HEK293 (cell line): ENCODE data around the gene ACIN1.

ENCODE experiments used
- HIC1 ChIP-seq: fragments of 450-650 bp; formaldehyde crosslinking; IDR thresholded peaks from 2 replicates; pipeline ENCODE4 v1.5.1; 2016; ENCODE audit warnings: missing biosample characterization, missing genetic modification characterization
- HOXA7 ChIP-seq: sonication (generic); formaldehyde crosslinking; IDR thresholded peaks from 2 replicates; pipeline ENCODE4 v1.8.1; 2022; ENCODE audit warnings: missing genetic modification reagents, borderline replicate concordance
- HOXC10 ChIP-seq: sonication (generic); formaldehyde crosslinking; IDR thresholded peaks from 2 replicates; pipeline ENCODE4 v1.8.1; 2023; ENCODE audit warnings: mild to moderate bottlenecking, missing genetic modification reagents
- MYNN ChIP-seq: fragments of 450-650 bp; formaldehyde crosslinking; IDR thresholded peaks from 2 replicates; pipeline ENCODE4 v1.5.1; 2016; ENCODE audit warnings: missing biosample characterization, missing genetic modification characterization, borderline replicate concordance
- PATZ1 ChIP-seq: fragments of 450-650 bp; formaldehyde crosslinking; IDR thresholded peaks from 2 replicates; pipeline ENCODE4 v1.5.1; 2016; ENCODE audit warnings: missing biosample characterization, missing genetic modification characterization
- PRDM1 ChIP-seq: fragments of 450-650 bp; formaldehyde crosslinking; IDR thresholded peaks from 2 replicates; pipeline ENCODE4; 2016; ENCODE audit warnings: missing biosample characterization, missing genetic modification characterization
- SCRT1 ChIP-seq: fragments of 450-650 bp; formaldehyde crosslinking; IDR thresholded peaks from 2 replicates; pipeline ENCODE4 v1.5.1; 2016; ENCODE audit warnings: missing biosample characterization, missing genetic modification characterization, borderline replicate concordance
- SP7 ChIP-seq: fragments of 450-650 bp; formaldehyde crosslinking; IDR thresholded peaks from 2 replicates; pipeline ENCODE4 v1.5.1; 2016; ENCODE audit warnings: missing biosample characterization, missing genetic modification characterization
- ZBTB11 ChIP-seq: fragments of 450-650 bp; formaldehyde crosslinking; conservative IDR thresholded peaks from 2 replicates; pipeline ENCODE4 v1.5.1; 2016; ENCODE audit warnings: low read depth, missing biosample characterization, missing genetic modification characterization
- ZBTB17 ChIP-seq: fragments of 450-650 bp; formaldehyde crosslinking; IDR thresholded peaks from 2 replicates; pipeline ENCODE4 v1.5.1; 2016; ENCODE audit warnings: missing biosample characterization, missing genetic modification characterization
- ZFHX2 ChIP-seq: fragments of 450-650 bp; formaldehyde crosslinking; conservative IDR thresholded peaks from 2 replicates; pipeline ENCODE4 v1.5.1; 2016; ENCODE audit warnings: missing biosample characterization, missing genetic modification characterization
- ZFP37 ChIP-seq: fragments of 450-650 bp; formaldehyde crosslinking; IDR thresholded peaks from 2 replicates; pipeline ENCODE4 v1.5.1; 2016; ENCODE audit warnings: missing biosample characterization, missing genetic modification characterization
- ZIC2 ChIP-seq: fragments of 450-650 bp; formaldehyde crosslinking; IDR thresholded peaks from 2 replicates; pipeline ENCODE4 v1.5.1; 2016; ENCODE audit warnings: missing biosample characterization, missing genetic modification characterization
- ZNF169 ChIP-seq: fragments of 450-650 bp; formaldehyde crosslinking; IDR thresholded peaks from 2 replicates; pipeline ENCODE4 v1.5.1; 2016; ENCODE audit warnings: missing biosample characterization, missing genetic modification characterization
- ZNF248 ChIP-seq: fragments of 450-650 bp; formaldehyde crosslinking; IDR thresholded peaks from 2 replicates; pipeline ENCODE4 v1.5.1; 2017; ENCODE audit warnings: missing biosample characterization, missing genetic modification characterization
- ZNF292 ChIP-seq: fragments of 450-650 bp; formaldehyde crosslinking; IDR thresholded peaks from 2 replicates; pipeline ENCODE4 v1.5.1; 2016; ENCODE audit warnings: low read depth, missing biosample characterization, missing genetic modification characterization, borderline replicate concordance
- ZNF341 ChIP-seq: fragments of 450-650 bp; formaldehyde crosslinking; IDR thresholded peaks from 2 replicates; pipeline ENCODE4; 2016; ENCODE audit warnings: low read depth, missing biosample characterization, missing genetic modification characterization
- ZNF350 ChIP-seq: fragments of 450-650 bp; formaldehyde crosslinking; IDR thresholded peaks from 2 replicates; pipeline ENCODE4 v1.5.0; 2017; ENCODE audit warnings: missing biosample characterization, mild to moderate bottlenecking, missing genetic modification characterization
- ZNF366 ChIP-seq: fragments of 450-650 bp; formaldehyde crosslinking; conservative IDR thresholded peaks from 2 replicates; pipeline ENCODE4 v1.5.1; 2016; ENCODE audit warnings: missing biosample characterization, missing genetic modification characterization
- ZNF404 ChIP-seq: fragments of 450-650 bp; formaldehyde crosslinking; IDR thresholded peaks from 2 replicates; pipeline ENCODE4 v1.5.1; 2017; ENCODE audit warnings: missing biosample characterization, missing genetic modification characterization
- ZNF416 ChIP-seq: fragments of 450-650 bp; formaldehyde crosslinking; IDR thresholded peaks from 2 replicates; pipeline ENCODE4 v1.5.1; 2016; ENCODE audit warnings: missing biosample characterization, missing genetic modification characterization
- ZNF423 ChIP-seq: fragments of 450-650 bp; formaldehyde crosslinking; IDR thresholded peaks from 2 replicates; pipeline ENCODE4 v1.5.1; 2016; ENCODE audit warnings: missing biosample characterization, missing genetic modification characterization
- ZNF426 ChIP-seq: fragments of 450-650 bp; formaldehyde crosslinking; IDR thresholded peaks from 2 replicates; pipeline ENCODE4 v1.5.1; 2017; ENCODE audit warnings: missing biosample characterization, missing genetic modification characterization, mild to moderate bottlenecking, inconsistent platforms, moderate library complexity
- ZNF501 ChIP-seq: fragments of 450-650 bp; formaldehyde crosslinking; IDR thresholded peaks from 2 replicates; pipeline ENCODE4 v1.5.1; 2016; ENCODE audit warnings: missing biosample characterization, missing genetic modification characterization
- ZNF529 ChIP-seq: fragments of 450-650 bp; formaldehyde crosslinking; IDR thresholded peaks from 2 replicates; pipeline ENCODE4 v1.5.1; 2017; ENCODE audit warnings: missing genetic modification characterization, missing biosample characterization; ENCODE audit not compliant: insufficient replicate concordance
- ZNF639 ChIP-seq: fragments of 450-650 bp; formaldehyde crosslinking; IDR thresholded peaks from 2 replicates; pipeline ENCODE4 v1.5.1; 2016; ENCODE audit warnings: missing biosample characterization, missing genetic modification characterization
- ZNF670 ChIP-seq: fragments of 450-650 bp; formaldehyde crosslinking; IDR thresholded peaks from 2 replicates; pipeline ENCODE4 v1.5.1; 2016; ENCODE audit warnings: missing biosample characterization, missing genetic modification characterization, low read depth
- ZNF692 ChIP-seq: fragments of 450-650 bp; formaldehyde crosslinking; IDR thresholded peaks from 2 replicates; pipeline ENCODE4 v1.5.1; 2016; ENCODE audit warnings: missing biosample characterization, missing genetic modification characterization
- ZNF76 ChIP-seq: fragments of 450-650 bp; formaldehyde crosslinking; IDR thresholded peaks from 2 replicates; pipeline ENCODE4; 2016; ENCODE audit warnings: low read depth, missing biosample characterization, missing genetic modification characterization, borderline replicate concordance

ACIN1 gene

GRCh38 chr14:23068789-23069412, 26.0 kb downstream of the ACIN1 start (continued):
- TF ChIP-seq HIC1 (tag by site-specific recombination) (no peak), ZFP37 (no peak), ZNF76 (tag by site-specific recombination) (no peak), SP7 (tag by site-specific recombination) (0 out of 2 replicates have a peak, but pooled peaks have one; percentile 37), MYNN (tag by site-specific recombination) (no peak), ZBTB17 (tag by site-specific recombination) (peak; percentile 35; the same call in 1 of the 2 replicates), ZNF639 (tag by site-specific recombination) (0 out of 2 replicates have a peak, but pooled peaks have one; percentile 38), ZNF670 (tag by site-specific recombination) (no peak), ZNF366 (tag by site-specific recombination) (peak; percentile 82), ZNF248 (tag by site-specific recombination) (no peak), PATZ1 (no peak), PRDM1 (peak; percentile 90), ZNF292 (tag by site-specific recombination) (no peak), ZNF350 (tag by site-specific recombination) (no peak), ZNF423 (tag by site-specific recombination) (no peak), ZNF426 (0 out of 2 replicates have a peak, but pooled peaks have one; percentile 6), ZFHX2 (tag by site-specific recombination) (no peak), ZBTB11 (peak; percentile 78), HOXA7 (CRISPR knock-in tag) (no peak), SCRT1 (tag by site-specific recombination) (no peak), ZNF404 (no peak), ZNF692 (tag by site-specific recombination) (peak; percentile 62; the same call in 1 of the 2 replicates), ZNF341 (no peak), ZNF169 (tag by site-specific recombination) (no peak), ZNF501 (tag by site-specific recombination) (no peak), ZNF416 (tag by site-specific recombination) (no peak), ZNF529 (tag by site-specific recombination) (no peak), ZIC2 (tag by site-specific recombination) (no peak), HOXC10 (no peak)
